Prostate gland (tissue), 2 donors: ENCODE results near the gene FOXJ1.

Source experiments
- POLR2A ChIP-seq: fragments of 450-650 bp; IDR thresholded peaks from one replicate; pipeline ENCODE4 v1.6.1; 2016; ENCODE audit warnings: antibody characterized with exemption, mild to moderate bottlenecking
- POLR2AphosphoS5 ChIP-seq: sonication (generic); formaldehyde crosslinking; IDR thresholded peaks from one replicate; pipeline ENCODE4 v1.6.1; 2017; ENCODE audit warnings: antibody characterized with exemption
- TF ChIP-seq, protein P1 (sequence below), 4 experiments: fragments of 200-600 bp in 2 of 4; fragments of 450-650 bp in 2 of 4; sonication (generic) in 2 of 4; IDR thresholded peaks; 1 replicate in 3 of 4; 2 replicates in 1 of 4; pipeline ENCODE4 v1.5.1; 2016 to 2019; ENCODE audit warnings: antibody characterized with exemption in 4 of 4, mild to moderate bottlenecking in 2 of 4, moderate library complexity in 2 of 4

DNA sequence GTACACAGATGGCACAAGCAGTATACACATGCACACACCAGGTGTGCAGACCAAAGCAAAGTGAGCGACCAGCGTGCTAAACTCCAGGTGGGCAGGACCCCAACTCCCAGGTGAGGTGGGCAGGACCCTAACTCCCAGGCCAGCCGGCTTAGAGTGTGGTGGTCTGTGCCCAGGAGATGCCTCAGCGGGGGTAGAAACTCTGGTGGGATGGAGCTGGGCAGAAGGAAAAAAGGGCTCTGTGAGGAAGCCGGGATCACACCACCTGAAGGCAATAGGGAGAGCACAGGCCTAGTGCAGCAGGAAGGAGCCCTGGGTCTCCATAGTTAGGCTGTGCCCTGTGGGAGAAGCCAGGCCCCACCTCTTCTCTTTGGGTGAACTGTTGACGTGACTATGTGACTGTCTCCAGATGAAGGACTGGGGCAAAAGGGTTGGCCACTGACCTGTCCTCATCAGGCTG, 1.6 kb upstream of the FOXJ1 start:
- TF ChIP-seq, protein P1, sequence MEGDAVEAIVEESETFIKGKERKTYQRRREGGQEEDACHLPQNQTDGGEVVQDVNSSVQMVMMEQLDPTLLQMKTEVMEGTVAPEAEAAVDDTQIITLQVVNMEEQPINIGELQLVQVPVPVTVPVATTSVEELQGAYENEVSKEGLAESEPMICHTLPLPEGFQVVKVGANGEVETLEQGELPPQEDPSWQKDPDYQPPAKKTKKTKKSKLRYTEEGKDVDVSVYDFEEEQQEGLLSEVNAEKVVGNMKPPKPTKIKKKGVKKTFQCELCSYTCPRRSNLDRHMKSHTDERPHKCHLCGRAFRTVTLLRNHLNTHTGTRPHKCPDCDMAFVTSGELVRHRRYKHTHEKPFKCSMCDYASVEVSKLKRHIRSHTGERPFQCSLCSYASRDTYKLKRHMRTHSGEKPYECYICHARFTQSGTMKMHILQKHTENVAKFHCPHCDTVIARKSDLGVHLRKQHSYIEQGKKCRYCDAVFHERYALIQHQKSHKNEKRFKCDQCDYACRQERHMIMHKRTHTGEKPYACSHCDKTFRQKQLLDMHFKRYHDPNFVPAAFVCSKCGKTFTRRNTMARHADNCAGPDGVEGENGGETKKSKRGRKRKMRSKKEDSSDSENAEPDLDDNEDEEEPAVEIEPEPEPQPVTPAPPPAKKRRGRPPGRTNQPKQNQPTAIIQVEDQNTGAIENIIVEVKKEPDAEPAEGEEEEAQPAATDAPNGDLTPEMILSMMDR (IDR thresholded peaks at IDR 0.05): no peak
- TF ChIP-seq POLR2AphosphoS5 (no peak), POLR2A (no peak)
